Muscle layer of duodenum (tissue), 2 donors: ENCODE data around the gene PHF14.

Source experiments
- H3K27ac ChIP-seq: one replicate; pipeline ENCODE4 v1.7.0; 2013; ENCODE audit warnings: mild to moderate bottlenecking, low read length
- H3K27me3 ChIP-seq: one replicate; pipeline ENCODE4 v1.7.0; 2013; ENCODE audit warnings: low read depth, mild to moderate bottlenecking, control low read depth, low read length
- H3K36me3 ChIP-seq, 2 donors: one replicate each; pipeline ENCODE4 v1.7.0; 2013; ENCODE audit warnings: low read length in 2 of 2, control low read depth in 1 of 2, mild to moderate bottlenecking in 1 of 2; ENCODE audit not compliant: insufficient read depth in 2 of 2, control insufficient read depth in 1 of 2
- H3K4me1 ChIP-seq, 2 donors: one replicate each; pipeline ENCODE4 v1.7.0; 2013; ENCODE audit warnings: low read length in 2 of 2, mild to moderate bottlenecking in 2 of 2, control low read depth in 1 of 2, moderate library complexity in 1 of 2; ENCODE audit not compliant: insufficient read depth in 2 of 2, control insufficient read depth in 1 of 2
- H3K4me3 ChIP-seq, 2 donors: one replicate each; pipeline ENCODE4 v1.7.0; 2013; ENCODE audit warnings: low read length in 2 of 2, low read depth in 1 of 2, mild to moderate bottlenecking in 1 of 2
- H3K9me3 ChIP-seq, 2 donors: one replicate each; pipeline ENCODE4 v1.7.0; 2013; ENCODE audit warnings: low read length in 2 of 2, control low read depth in 1 of 2, mild to moderate bottlenecking in 1 of 2; ENCODE audit not compliant: control insufficient read depth in 1 of 2
- donor health status: healthy.

PHF14 gene

DNA sequence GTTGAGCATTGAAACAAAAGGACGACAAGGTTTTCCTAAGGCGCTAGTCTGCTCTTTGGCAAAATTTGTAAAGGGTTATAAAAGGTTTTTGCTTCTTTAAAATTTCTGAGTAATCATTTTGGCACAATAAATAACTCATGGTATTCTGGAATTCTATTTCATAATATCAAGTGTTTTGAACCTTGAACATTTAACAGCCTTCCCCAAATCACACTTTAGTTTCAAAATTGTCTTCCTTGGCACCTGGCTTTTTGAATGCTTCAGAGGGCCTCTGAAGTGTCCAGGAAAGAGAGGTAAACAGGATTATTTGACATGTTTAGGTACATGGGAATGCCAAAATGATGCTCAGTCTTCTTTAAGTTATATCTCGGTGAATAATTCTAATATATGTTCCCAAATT is 220.8 kb downstream of the PHF14 start:
- Histone ChIP-seq H3K36me3 (no peaks in the 10 kb centered on the region), H3K27ac (peak overlapping the region; percentile 31), H3K27me3 (no peaks in the 10 kb centered on the region), H3K4me3 (no peak overlapping the region), H3K9me3 (no peaks in the 10 kb centered on the region), H3K4me1 (peaks cover 0 to 4% of the 10 kb centered on the region in 2 donors)

DNA sequence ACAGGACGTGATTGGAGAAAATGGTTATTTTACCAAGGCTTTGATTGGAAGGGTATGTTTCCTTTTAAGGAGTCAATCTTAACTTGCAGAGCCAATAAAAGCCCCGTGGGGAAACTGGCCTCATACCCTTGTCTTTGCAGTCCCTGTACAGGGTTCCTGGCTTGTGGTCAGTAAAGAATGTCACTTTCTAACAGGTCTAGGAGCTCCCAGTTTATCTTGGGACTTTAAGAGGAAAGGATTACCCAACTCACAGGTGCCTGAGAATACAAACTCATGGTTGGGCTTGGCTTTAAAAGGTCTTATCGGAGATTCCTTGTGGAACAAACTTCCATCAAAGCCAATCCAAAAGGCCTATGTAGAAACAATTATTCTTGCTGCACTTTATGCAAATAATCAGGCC is 221.8 kb downstream of the PHF14 start:
- no peak overlapping the region for H3K4me3 ChIP-seq
- H3K36me3 ChIP-seq, result no peaks in the 10 kb centered on the region
- H3K9me3 ChIP-seq, result no peaks in the 10 kb centered on the region
- H3K4me1 ChIP-seq, result peaks cover 0 to 4% of the 10 kb centered on the region in 2 donors
- no peak overlapping the region for H3K27ac ChIP-seq
- no peaks in the 10 kb centered on the region for H3K27me3 ChIP-seq

DNA sequence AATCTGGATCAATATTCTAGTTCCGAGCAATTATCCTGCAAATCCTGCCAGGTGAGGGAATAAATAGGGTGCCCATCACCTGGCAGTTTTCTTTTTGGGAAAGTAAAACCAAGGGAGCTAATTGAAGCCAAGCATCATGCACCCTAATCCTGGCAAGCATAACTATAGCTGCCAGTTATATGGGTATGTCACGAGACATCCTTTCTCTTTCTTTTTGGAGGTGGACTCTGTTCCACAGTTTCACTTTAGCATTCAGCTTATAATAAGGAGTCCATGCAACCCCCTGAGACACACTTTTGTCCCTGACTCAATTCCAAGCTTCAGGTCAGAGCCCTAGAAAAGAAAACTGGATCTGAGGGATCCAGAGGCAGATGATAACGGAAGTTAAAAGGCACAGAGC is 222.5 kb downstream of the PHF14 start:
- peaks cover 0 to 4% of the 10 kb centered on the region in 2 donors for H3K4me1 ChIP-seq
- no peak overlapping the region for H3K27ac ChIP-seq
- H3K36me3 ChIP-seq, result no peaks in the 10 kb centered on the region
- H3K27me3 ChIP-seq, result no peaks in the 10 kb centered on the region
- no peaks in the 10 kb centered on the region for H3K9me3 ChIP-seq
- H3K4me3 ChIP-seq, result no peak overlapping the region

DNA sequence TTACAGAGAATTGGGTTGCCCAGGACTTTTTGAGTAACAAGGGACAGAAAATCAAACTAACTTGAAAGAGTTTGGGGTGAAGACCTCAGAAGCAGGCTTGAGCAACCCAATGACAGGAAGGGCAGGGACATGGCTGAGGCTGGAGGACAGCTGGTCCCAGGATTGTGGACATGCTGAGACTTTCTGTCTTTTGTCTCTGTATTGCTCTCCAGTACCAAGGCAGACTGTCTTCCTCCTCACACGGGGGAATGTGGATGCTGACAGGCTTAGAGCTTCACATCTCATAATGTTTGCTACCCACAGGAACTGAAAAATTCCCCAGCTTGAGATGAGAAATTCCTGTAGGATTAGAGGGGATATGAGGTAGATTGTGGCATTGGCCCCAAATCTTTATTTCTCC is 229.6 kb downstream of the PHF14 start:
- H3K36me3 ChIP-seq, result no peaks in the 10 kb centered on the region
- no peaks in the 10 kb centered on the region for H3K27me3 ChIP-seq
- H3K4me1 ChIP-seq, result no peaks in the 10 kb centered on the region
- H3K4me3 ChIP-seq, result no peak overlapping the region
- H3K9me3 ChIP-seq, result no peaks in the 10 kb centered on the region
- H3K27ac ChIP-seq, result no peak overlapping the region

DNA sequence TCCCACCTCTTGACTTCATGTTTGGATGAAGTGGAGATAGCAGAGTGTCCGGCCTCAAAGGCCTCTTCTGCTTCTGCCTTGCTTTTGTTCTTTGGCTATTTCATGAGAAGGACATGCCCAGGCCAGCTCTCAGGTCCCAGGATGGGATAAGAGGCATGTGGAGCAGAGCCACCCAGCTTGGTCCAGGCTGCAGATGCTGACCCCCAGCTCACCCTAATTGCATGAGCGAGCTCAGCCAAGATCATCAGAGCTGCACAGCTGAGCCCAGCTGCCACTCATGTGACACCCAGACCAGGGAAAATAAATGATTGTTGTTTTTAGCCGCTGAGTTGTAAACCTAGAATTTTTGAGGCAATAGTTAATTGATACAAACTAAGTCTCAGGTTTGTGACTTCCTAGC is 230.0 kb downstream of the PHF14 start:
- no peak overlapping the region for H3K27ac ChIP-seq
- H3K4me1 ChIP-seq, result no peaks in the 10 kb centered on the region
- no peaks in the 10 kb centered on the region for H3K36me3 ChIP-seq

DNA sequence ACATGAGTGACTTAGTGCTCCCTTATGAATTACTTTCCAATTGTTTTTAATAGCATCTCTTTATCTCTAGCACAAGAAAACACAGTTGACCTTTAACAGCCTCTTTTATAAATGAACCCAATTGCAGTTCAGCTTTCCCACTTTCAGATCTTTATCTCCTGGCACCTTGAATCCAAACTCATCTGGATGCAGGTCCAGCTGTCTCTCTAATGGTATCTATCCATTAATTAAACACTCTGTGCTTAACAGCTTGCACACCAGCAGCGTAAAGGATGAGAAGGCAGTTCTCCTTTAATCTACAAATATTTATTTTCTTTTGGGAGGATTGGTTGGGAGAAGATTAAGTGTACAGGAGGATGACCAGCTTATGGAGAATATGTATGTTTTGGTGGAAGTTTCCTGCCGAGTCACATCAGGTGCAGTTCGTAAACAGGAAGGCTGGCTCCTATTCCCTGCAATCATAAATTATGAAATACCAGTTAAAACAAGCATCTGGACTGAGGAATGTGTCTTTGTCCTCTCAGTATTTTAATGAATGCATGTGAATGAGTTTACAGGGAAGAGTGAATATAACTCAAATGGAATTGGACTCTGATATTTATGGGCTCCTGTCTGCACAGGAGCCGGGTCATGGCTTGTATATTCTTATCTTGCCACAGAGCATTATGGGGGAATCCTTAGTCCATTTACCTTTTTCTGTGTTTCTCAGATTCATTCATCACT is 232.7 kb downstream of the PHF14 start:
- H3K27ac ChIP-seq, result no peak overlapping the region
- H3K27me3 ChIP-seq, result no peaks in the 10 kb centered on the region
- no peaks in the 10 kb centered on the region for H3K9me3 ChIP-seq
- H3K4me3 ChIP-seq, result no peak overlapping the region
- no peaks in the 10 kb centered on the region for H3K36me3 ChIP-seq
- no peaks in the 10 kb centered on the region for H3K4me1 ChIP-seq

More for the DNA sequence above, 230.0 kb downstream of the PHF14 start:
- Histone ChIP-seq H3K4me3 (no peak overlapping the region), H3K9me3 (no peaks in the 10 kb centered on the region), H3K27me3 (no peaks in the 10 kb centered on the region)

DNA sequence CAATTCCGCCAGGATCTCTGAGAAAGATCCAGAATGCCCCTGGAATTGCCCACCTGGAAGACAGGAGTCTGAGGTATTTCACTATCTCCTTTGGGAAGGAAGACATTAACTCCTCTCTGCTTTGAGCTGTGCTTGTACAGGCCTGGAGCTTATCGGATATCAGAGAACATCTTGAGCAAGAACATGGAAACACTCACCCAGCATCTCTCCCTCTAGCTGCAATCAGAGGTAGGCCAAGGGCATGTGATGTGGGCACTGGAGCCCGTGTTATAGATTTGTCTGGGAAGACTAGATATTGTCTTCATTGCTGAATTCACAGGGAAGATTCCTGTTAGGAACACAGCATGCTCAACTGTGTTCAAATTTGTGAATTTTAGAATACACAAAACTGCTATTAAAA is 233.9 kb downstream of the PHF14 start:
- H3K27ac ChIP-seq, result no peak overlapping the region
- H3K9me3 ChIP-seq, result no peaks in the 10 kb centered on the region
- H3K4me1 ChIP-seq, result no peaks in the 10 kb centered on the region
- H3K27me3 ChIP-seq, result no peaks in the 10 kb centered on the region
- H3K4me3 ChIP-seq, result no peak overlapping the region
- H3K36me3 ChIP-seq, result no peaks in the 10 kb centered on the region

DNA sequence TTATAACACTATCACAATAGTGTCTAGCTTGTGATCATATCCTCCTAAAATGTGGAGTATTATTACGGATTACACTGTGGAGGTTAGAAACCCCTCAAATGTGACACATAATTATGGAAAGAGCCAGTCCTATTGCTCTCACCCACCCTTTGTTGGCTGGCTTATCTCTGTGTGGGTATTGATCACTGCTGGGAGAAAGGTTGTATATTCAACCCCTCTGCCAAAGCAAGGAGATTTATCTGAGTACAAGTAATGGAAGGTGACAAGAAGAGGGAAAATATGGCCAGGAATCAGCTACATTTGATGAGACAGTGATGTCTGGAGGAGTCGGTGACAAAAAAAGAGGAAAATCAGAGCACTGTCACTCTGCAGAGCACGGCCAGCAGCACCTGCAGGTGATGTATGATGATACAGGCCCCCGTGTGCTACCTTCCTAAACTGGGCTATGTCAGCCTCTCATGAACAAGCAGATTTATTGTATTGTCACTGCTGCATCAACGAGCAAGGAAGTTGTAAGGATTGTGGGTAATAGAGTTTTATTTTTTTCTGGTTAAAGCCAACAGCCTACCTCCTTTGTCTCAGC is 235.3 kb downstream of the PHF14 start:
- Histone ChIP-seq H3K4me1 (no peaks in the 10 kb centered on the region), H3K36me3 (no peaks in the 10 kb centered on the region), H3K27me3 (no peaks in the 10 kb centered on the region), H3K27ac (no peak overlapping the region), H3K4me3 (no peak overlapping the region), H3K9me3 (no peaks in the 10 kb centered on the region)

DNA sequence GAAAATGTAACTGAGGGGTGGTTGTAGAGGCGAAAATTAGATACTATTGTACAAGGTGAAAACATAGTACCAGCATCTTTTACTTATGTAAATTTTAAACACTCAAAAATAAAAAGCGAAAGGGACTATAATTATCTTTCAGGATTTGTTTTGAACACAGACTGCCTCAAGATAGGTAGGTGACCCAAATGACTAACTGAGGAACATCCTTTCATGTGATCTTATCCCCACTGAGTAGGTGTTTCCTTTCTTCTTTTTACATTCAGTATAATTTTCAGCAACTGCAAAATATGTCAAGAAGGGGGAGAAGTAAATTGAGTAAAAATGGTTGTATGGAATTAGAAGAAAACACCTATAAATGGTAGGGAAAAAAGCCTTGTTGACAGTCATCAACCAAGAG is 236.7 kb downstream of the PHF14 start:
- Histone ChIP-seq H3K4me3 (no peak overlapping the region), H3K4me1 (no peaks in the 10 kb centered on the region), H3K9me3 (no peaks in the 10 kb centered on the region), H3K27ac (no peak overlapping the region), H3K27me3 (no peaks in the 10 kb centered on the region), H3K36me3 (no peaks in the 10 kb centered on the region)

DNA sequence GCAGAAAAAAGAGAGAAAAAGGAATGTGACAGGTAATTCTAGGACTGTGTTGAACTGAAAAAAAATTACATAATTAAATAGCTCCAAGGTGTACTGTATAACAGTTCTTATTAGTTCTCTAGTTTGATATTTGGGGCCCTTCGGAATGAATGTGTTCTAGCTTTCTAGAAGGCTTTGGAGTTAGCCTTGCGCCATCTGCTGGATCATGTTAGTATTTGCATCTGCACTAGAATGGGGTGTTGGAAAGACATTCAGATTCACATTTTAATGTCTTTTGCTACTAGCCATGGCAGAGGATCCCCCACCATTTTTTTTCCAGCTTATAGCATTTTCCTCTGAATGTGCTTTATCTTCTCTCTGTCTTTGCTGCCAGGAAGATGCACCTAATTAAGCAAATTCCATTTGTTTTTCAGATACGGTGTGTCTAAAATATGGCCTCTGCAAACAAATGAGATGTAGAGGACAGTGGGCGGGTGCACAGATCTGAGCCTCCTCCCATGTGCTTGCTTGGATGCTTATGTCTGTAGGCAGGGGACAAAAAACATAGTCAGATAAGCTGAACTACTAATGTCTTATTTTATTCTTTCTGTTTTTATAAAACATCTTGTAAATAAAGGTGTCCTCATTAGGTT is 238.5 kb downstream of the PHF14 start:
- Histone ChIP-seq H3K36me3 (no peaks in the 10 kb centered on the region), H3K4me1 (no peaks in the 10 kb centered on the region), H3K9me3 (no peaks in the 10 kb centered on the region), H3K27me3 (no peaks in the 10 kb centered on the region), H3K27ac (no peak overlapping the region), H3K4me3 (no peak overlapping the region)

DNA sequence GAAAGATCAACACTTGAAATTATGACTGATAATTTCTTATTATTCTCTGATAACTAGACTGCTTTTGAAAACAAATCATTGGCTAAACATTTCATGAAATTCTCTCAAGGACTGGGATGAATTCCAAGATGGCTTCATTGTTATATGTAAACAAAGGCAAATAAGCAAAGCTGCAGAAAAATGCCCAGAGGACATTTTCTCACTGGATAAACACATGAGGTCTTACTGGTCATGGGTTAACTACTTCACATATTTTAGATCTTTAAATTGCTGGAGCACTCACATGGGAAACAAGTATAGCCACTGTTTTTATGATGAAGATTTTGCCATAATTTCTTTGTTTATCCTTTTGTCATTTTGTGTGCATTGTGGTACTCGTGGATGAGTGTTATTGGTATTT is 239.1 kb downstream of the PHF14 start:
- Histone ChIP-seq H3K9me3 (no peaks in the 10 kb centered on the region), H3K36me3 (no peaks in the 10 kb centered on the region), H3K27me3 (no peaks in the 10 kb centered on the region), H3K4me1 (no peaks in the 10 kb centered on the region), H3K4me3 (no peak overlapping the region), H3K27ac (no peak overlapping the region)
